ENCODE measurements around the gene VKORC1.
"Not testable (repeated sequence)": the region's sequence is repeated elsewhere in the genome, so short reads cannot be mapped to it uniquely, and the experiment has no call there.

The VKORC1 gene

GRCh38 chr16:31094424-31095120 is at the start of gene VKORC1:
VKORC1 (minus strand) TSS chr16:31094797; CDS start chr16:31094729, 68 bp downstream.
- peak; percentile 98 for DNase-seq (ENCODE audit: low read depth)
- H3K4me3 ChIP-seq (ENCODE audit: low read depth, low read length) = peak within 1 kb of the TSS; percentile 99
- TF ChIP-seq CTCF (IDR thresholded peaks at IDR 0.05; ENCODE audit: control insufficient read depth, extremely low read depth, insufficient read depth) = no peak

- no peak for TF ChIP-seq CTCF (IDR thresholded peaks at IDR 0.05; ENCODE audit: control insufficient read depth, extremely low read depth, insufficient read depth)
- no peak overlapping the region for H3K4me3 ChIP-seq (ENCODE audit: low read depth, low read length)
- no peak for DNase-seq (ENCODE audit: low read depth)
Measured at GRCh38 chr16:31143694-31144148, 49.1 kb upstream of the VKORC1 start.

- TF ChIP-seq CTCF (IDR thresholded peaks at IDR 0.05; ENCODE audit: control insufficient read depth, extremely low read depth, insufficient read depth) = no peak
- H3K4me3 ChIP-seq (ENCODE audit: low read depth, low read length) = no peak overlapping the region; the same call in 1 of the 2 replicates
- no peak for DNase-seq (ENCODE audit: low read depth)
Measured at GRCh38 chr16:31143011-31143693, 48.6 kb upstream of the VKORC1 start.

GRCh38 chr16:31142109-31143010 is 47.8 kb upstream of the VKORC1 start:
- peak; percentile 91 for DNase-seq (ENCODE audit: low read depth)
- peak; percentile 90 for TF ChIP-seq CTCF (IDR thresholded peaks at IDR 0.05; ENCODE audit: control insufficient read depth, extremely low read depth, insufficient read depth)
- H3K4me3 ChIP-seq (ENCODE audit: low read depth, low read length) = peak overlapping the region; percentile 39

- H3K4me3 ChIP-seq (ENCODE audit: low read depth, low read length) = peak overlapping the region; percentile 39
- no peak for DNase-seq (ENCODE audit: low read depth)
- TF ChIP-seq CTCF (IDR thresholded peaks at IDR 0.05; ENCODE audit: control insufficient read depth, extremely low read depth, insufficient read depth) = no peak
Measured at GRCh38 chr16:31141489-31142108, 47.0 kb upstream of the VKORC1 start.

- not testable (repeated sequence) for DNase-seq (ENCODE audit: low read depth); H3K4me3 ChIP-seq (ENCODE audit: low read depth, low read length)
Measured at GRCh38 chr16:31141071-31141469, 46.5 kb upstream of the VKORC1 start.
